Panc1 (cell line): ENCODE results near the gene OR2T1. TPM values are rescaled to one million over a fixed set of nuclear protein-coding genes. Genes with fewer than 3 reads are reported as not detected.

Experiments used
- ATAC-seq: fragments of 200-7000 bp; cut with Tn5 transposase; 2 replicates; pipeline ENCODE4 v1.9.1; 2020; ENCODE audit warnings: mild to moderate bottlenecking, moderate library complexity
- BruUV-seq: library from RNA; stranded (reverse); fragments of 400-500 nt; replicated peaks from 2 replicates; lab custom pipeline; 2021; lab: Mats Ljungman, UMichigan
- CTCF ChIA-PET: fragments of 300-600 bp; sonication (Branson Sonifier 250); formaldehyde crosslinking; loops from one replicate; lab custom pipeline; 2022; ENCODE audit warnings: antibody characterized with exemption; lab: Charles Lee
- POLR2A ChIA-PET: fragments of 300-600 bp; sonication (Branson Sonifier 250); formaldehyde crosslinking; loops from one replicate; lab custom pipeline; 2022; ENCODE audit warnings: antibody characterized with exemption; lab: Charles Lee
- DNase-seq: peaks from one replicate; pipeline ENCODE4 v3.0.0-alpha.2; 2010; ENCODE audit warnings: low read depth, low spot score
- H3K27ac ChIP-seq: 2 replicates; pipeline ENCODE4 v1.5.1; 2011; ENCODE audit warnings: mild to moderate bottlenecking, low read length, inconsistent platforms
- H3K27me3 ChIP-seq: fragments of 200-500 bp; sonication (Bioruptor generic); 2 replicates; pipeline ENCODE4 v1.6.0; 2014; ENCODE audit warnings: low read length, inconsistent platforms; ENCODE audit not compliant: control insufficient read depth, insufficient read depth
- H3K36me3 ChIP-seq: fragments of 200-500 bp; sonication (Bioruptor generic); 2 replicates; pipeline ENCODE4 v1.5.1; 2014; ENCODE audit warnings: inconsistent platforms, mild to moderate bottlenecking, low read length, moderate library complexity; ENCODE audit not compliant: control insufficient read depth, insufficient read depth
- H3K4me1 ChIP-seq: 2 replicates; pipeline ENCODE4 v1.5.1; 2011; ENCODE audit warnings: inconsistent platforms, mild to moderate bottlenecking, low read length, moderate library complexity; ENCODE audit not compliant: control insufficient read depth, insufficient read depth
- H3K4me3 ChIP-seq, 2 experiments: 2 replicates each; pipeline ENCODE4 v1.5.1; 2011 to 2012; ENCODE audit warnings: low read depth in 2 of 2, low read length in 2 of 2, mild to moderate bottlenecking in 2 of 2, inconsistent platforms in 1 of 2, moderate library complexity in 1 of 2
- H3K9me3 ChIP-seq: fragments of 200-500 bp; sonication (Bioruptor generic); 2 replicates; pipeline ENCODE4 v1.5.1; 2014; ENCODE audit warnings: low read depth, mild to moderate bottlenecking, inconsistent platforms, low read length, moderate library complexity; ENCODE audit not compliant: control insufficient read depth, insufficient read depth
- CTCF ChIP-seq: fragments of 450-650 bp; IDR thresholded peaks from 2 replicates; pipeline ENCODE4 v1.5.1; 2017; ENCODE audit warnings: mild to moderate bottlenecking
- POLR2AphosphoS5 ChIP-seq: IDR thresholded peaks from 2 replicates; pipeline ENCODE4 v1.6.1; 2012; ENCODE audit warnings: mild to moderate bottlenecking, low read depth, low read length, moderate library complexity
- SIN3A ChIP-seq: IDR thresholded peaks from 2 replicates; pipeline ENCODE4 v1.6.1; 2012; ENCODE audit warnings: low read depth, mild to moderate bottlenecking, low read length, moderate library complexity, borderline replicate concordance; ENCODE audit not compliant: insufficient read depth
- TCF7L2 ChIP-seq: IDR thresholded peaks from 2 replicates; pipeline ENCODE4 v1.6.1; 2011; ENCODE audit warnings: mild to moderate bottlenecking, low read depth, low read length, inconsistent platforms
- in situ Hi-C: cut with HindIII; loops from 2 replicates; pipeline ENCODE4 v1.10.0; 2016; ENCODE audit warnings: low sequenced_read_pairs, low pct_unique_long_range_greater_than_20kb
- intact Hi-C: fragments of 100-400 bp; cut with micrococcal nuclease; formaldehyde crosslinking; loops from one replicate; pipeline ENCODE4 v1.10.0; 2022; ENCODE audit not compliant: unreplicated experiment
- total RNA-seq: library from RNA; stranded (reverse); gene quantifications from one replicate; pipeline ENCODE4 v1.2.1, GENCODE V29; 2021; ENCODE audit not compliant: unreplicated experiment
- TF ChIP-seq, protein P1 (sequence below), 2 experiments: IDR thresholded peaks; 2 replicates each; pipeline ENCODE4 v1.6.1; 2011 to 2012; ENCODE audit warnings: low read depth in 2 of 2, control low read depth in 1 of 2, low read length in 1 of 2, mild to moderate bottlenecking in 1 of 2, moderate library complexity in 1 of 2; ENCODE audit not compliant: insufficient read depth in 1 of 2

Gene OR2T1
- total RNA-seq, 1 experiment from 2014 or later = not detected

GRCh38 chr1:248380854-248381253 is 22.0 kb upstream of the OR2T1 start:
- Histone ChIP-seq H3K9me3 (no peaks in the 10 kb centered on the region), H3K27me3 (no peaks in the 10 kb centered on the region), H3K27ac (no peak overlapping the region), H3K4me3 (no peak overlapping the region), H3K36me3 (no peaks in the 10 kb centered on the region), H3K4me1 (no peaks in the 10 kb centered on the region)
- ChIA-PET CTCF (no interaction called here), POLR2A (no interaction called here)
- ATAC-seq = no peak
- TF ChIP-seq, protein P1, sequence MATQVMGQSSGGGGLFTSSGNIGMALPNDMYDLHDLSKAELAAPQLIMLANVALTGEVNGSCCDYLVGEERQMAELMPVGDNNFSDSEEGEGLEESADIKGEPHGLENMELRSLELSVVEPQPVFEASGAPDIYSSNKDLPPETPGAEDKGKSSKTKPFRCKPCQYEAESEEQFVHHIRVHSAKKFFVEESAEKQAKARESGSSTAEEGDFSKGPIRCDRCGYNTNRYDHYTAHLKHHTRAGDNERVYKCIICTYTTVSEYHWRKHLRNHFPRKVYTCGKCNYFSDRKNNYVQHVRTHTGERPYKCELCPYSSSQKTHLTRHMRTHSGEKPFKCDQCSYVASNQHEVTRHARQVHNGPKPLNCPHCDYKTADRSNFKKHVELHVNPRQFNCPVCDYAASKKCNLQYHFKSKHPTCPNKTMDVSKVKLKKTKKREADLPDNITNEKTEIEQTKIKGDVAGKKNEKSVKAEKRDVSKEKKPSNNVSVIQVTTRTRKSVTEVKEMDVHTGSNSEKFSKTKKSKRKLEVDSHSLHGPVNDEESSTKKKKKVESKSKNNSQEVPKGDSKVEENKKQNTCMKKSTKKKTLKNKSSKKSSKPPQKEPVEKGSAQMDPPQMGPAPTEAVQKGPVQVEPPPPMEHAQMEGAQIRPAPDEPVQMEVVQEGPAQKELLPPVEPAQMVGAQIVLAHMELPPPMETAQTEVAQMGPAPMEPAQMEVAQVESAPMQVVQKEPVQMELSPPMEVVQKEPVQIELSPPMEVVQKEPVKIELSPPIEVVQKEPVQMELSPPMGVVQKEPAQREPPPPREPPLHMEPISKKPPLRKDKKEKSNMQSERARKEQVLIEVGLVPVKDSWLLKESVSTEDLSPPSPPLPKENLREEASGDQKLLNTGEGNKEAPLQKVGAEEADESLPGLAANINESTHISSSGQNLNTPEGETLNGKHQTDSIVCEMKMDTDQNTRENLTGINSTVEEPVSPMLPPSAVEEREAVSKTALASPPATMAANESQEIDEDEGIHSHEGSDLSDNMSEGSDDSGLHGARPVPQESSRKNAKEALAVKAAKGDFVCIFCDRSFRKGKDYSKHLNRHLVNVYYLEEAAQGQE (IDR thresholded peaks at IDR 0.05; ENCODE audit: insufficient read depth in 1 of 2, low read depth in 2 of 2, low read length in 1 of 2) = no peak
- TF ChIP-seq CTCF (no peak), SIN3A (no peak), POLR2AphosphoS5 (no peak), TCF7L2 (no peak)
- intact Hi-C loops (no loop called here), in situ Hi-C loops (no loop called here)
- DNase-seq = no peak
- no TSS peak for BruUV-seq

DNA sequence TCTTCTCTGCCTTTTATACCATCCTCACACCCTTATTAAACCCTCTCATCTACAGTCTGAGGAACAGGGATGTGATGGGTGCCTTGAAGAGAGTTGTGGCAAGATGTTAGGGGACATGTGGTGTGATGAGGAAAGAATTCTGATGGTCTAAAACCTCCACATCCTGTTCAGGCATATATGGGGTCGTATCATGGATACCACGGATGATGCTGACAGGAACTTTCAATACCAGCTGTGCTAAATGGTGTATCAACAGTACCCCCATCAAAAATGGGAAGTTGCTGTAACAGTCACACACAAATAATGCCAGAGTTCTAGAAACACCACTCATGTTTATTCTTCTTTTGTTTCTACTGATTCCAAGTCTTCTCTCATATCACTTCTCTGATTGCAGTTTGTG is 14.4 kb upstream of the OR2T1 start:
- intact Hi-C loops (no loop called here), in situ Hi-C loops (no loop called here)
- no peaks in the 10 kb centered on the region for H3K9me3 ChIP-seq
- TF ChIP-seq, protein P1 (IDR thresholded peaks at IDR 0.05; ENCODE audit: insufficient read depth in 1 of 2, low read depth in 2 of 2, low read length in 1 of 2) = no peak
- no peak for TF ChIP-seq TCF7L2
- TF ChIP-seq POLR2AphosphoS5 = no peak
- no peak for TF ChIP-seq CTCF
- no peak for TF ChIP-seq SIN3A
- H3K4me3 ChIP-seq = no peak overlapping the region
- ATAC-seq (no peak), DNase-seq (no peak)
- BruUV-seq = no TSS peak
- no peak overlapping the region for H3K27ac ChIP-seq
- no peaks in the 10 kb centered on the region for H3K36me3 ChIP-seq
- H3K4me1 ChIP-seq = no peaks in the 10 kb centered on the region
- ChIA-PET POLR2A (no interaction called here), CTCF (no interaction called here)
- no peaks in the 10 kb centered on the region for H3K27me3 ChIP-seq
